ENCODE results near the gene ADAMTS9.

DNA sequence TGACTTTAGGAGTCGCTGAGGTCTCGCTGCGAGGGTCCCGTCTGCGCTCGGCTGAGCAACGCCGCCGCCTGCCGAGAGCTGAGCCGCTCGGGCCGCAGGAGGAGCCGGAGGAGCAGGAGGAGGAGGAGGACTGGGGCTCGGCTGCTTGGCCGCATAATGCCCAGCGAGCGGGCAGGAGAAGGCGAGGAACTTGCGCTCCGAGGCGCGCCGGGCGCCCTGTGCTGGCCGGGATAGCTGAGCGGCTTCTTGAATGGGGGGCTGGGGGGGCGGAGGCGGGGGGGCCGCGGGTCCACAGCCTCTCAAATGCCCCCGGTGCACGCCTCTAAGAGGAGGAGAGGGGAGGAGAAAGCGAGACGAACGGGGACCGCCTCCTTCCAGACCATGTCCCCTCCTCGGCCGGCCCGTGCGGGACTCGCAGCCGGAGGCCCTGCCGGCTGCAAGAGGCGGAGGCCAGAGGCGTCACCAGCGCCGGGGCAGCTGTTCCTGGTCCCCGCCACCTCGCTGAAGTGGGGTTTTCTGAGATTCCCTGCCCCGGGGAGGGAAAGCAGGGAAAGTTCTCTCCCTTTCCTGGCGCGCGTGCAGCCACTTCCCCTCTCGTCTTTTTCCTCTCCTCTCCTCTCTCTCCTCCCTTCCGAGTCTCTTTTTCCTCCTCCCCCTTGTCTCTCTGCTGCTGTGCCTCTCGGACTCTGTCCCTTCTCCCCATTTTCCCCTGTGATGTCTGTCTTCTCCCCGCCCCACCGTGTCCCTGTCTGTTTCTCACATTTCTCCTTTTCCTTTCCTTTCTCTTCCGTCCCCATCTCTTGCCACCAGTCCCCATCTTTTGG lies at the start of gene ADAMTS9:
- TF ChIP-seq, protein P1, sequence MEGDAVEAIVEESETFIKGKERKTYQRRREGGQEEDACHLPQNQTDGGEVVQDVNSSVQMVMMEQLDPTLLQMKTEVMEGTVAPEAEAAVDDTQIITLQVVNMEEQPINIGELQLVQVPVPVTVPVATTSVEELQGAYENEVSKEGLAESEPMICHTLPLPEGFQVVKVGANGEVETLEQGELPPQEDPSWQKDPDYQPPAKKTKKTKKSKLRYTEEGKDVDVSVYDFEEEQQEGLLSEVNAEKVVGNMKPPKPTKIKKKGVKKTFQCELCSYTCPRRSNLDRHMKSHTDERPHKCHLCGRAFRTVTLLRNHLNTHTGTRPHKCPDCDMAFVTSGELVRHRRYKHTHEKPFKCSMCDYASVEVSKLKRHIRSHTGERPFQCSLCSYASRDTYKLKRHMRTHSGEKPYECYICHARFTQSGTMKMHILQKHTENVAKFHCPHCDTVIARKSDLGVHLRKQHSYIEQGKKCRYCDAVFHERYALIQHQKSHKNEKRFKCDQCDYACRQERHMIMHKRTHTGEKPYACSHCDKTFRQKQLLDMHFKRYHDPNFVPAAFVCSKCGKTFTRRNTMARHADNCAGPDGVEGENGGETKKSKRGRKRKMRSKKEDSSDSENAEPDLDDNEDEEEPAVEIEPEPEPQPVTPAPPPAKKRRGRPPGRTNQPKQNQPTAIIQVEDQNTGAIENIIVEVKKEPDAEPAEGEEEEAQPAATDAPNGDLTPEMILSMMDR (IDR thresholded peaks at IDR 0.05; ENCODE audit: insufficient read depth, low read length), result no peak
- TF ChIP-seq POLR2AphosphoS5 (IDR thresholded peaks at IDR 0.05; ENCODE audit: low read depth), result no peak
